B cell (primary cell): Measurements from ENCODE around the gene KRTAP10-8. TPM values are rescaled to one million over a fixed set of nuclear protein-coding genes. Genes with fewer than 3 reads are reported as not detected.

Experiments
- ATAC-seq: fragments of 200-7000 bp; cut with Tn5 transposase; one replicate; pipeline ENCODE4 v1.10.0; 2021; ENCODE audit warnings: low read depth, mild to moderate bottlenecking, moderate number of reproducible peaks, moderate library complexity
- CTCF ChIA-PET: fragments of 350-600 bp; sonication (Branson Sonifier 250); formaldehyde crosslinking; loops from one replicate; lab custom pipeline; 2021; ENCODE audit warnings: antibody characterized with exemption, inconsistent platforms; lab: Charles Lee
- POLR2A ChIA-PET: fragments of 350-600 bp; sonication (Branson Sonifier 250); formaldehyde crosslinking; loops from one replicate; lab custom pipeline; 2021; ENCODE audit warnings: antibody characterized with exemption; lab: Charles Lee
- DNase-seq: peaks from one replicate; pipeline ENCODE4 v3.0.0; 2013
- H2AFZ ChIP-seq: 2 replicates; pipeline ENCODE4 v1.6.1; 2012; ENCODE audit warnings: mild to moderate bottlenecking, low read depth, low read length; ENCODE audit not compliant: insufficient read depth, poor library complexity, severe bottlenecking
- H3K27ac ChIP-seq, 2 donors: 1 replicate in 1 of 2; 2 replicates in 1 of 2; pipeline ENCODE4 v1.5.1; 2012 to 2013; ENCODE audit warnings: low read length in 2 of 2, mild to moderate bottlenecking in 2 of 2, moderate library complexity in 1 of 2
- H3K27me3 ChIP-seq, 4 experiments: fragments of 200-600 bp in 1 of 4; sonication (generic) in 1 of 4; replicated peaks in 1 of 4; 1 replicate in 2 of 4; 2 replicates in 2 of 4; pipeline versions ENCODE4 v1.6.1 to v1.7.0; 2013 to 2016; ENCODE audit warnings: low read length in 3 of 4, mild to moderate bottlenecking in 2 of 4, mixed read lengths in 1 of 4, moderate library complexity in 1 of 4; ENCODE audit not compliant: insufficient read depth in 4 of 4, control insufficient read depth in 3 of 4; ENCODE audit errors: control extremely low read depth in 1 of 4
- H3K36me3 ChIP-seq, 2 experiments: replicated peaks in 1 of 2; 1 replicate in 1 of 2; 2 replicates in 1 of 2; pipeline versions ENCODE4 v1.6.1 to v1.7.1; 2013; ENCODE audit warnings: low read length in 1 of 2; ENCODE audit not compliant: insufficient read depth in 2 of 2, control insufficient read depth in 1 of 2; ENCODE audit errors: control extremely low read depth in 1 of 2, extremely low read depth in 1 of 2
- H3K4me1 ChIP-seq, 2 donors: fragments of 200-600 bp in 1 of 2; sonication (generic) in 1 of 2; 1 replicate in 1 of 2; 2 replicates in 1 of 2; pipeline versions ENCODE4 v1.5.1 to v1.6.1; 2013 to 2017; ENCODE audit warnings: low read length in 2 of 2; ENCODE audit not compliant: control insufficient read depth in 2 of 2, insufficient read depth in 2 of 2
- H3K4me2 ChIP-seq: replicated peaks from 2 replicates; pipeline ENCODE3; 2012; ENCODE audit warnings: mild to moderate bottlenecking, low read depth, low read length; ENCODE audit not compliant: poor library complexity, severe bottlenecking
- H3K4me3 ChIP-seq, 5 experiments: fragments of 200-600 bp in 1 of 5; sonication (generic) in 1 of 5; 1 replicate in 3 of 5; 2 replicates in 2 of 5; pipeline versions ENCODE4 v1.5.1 to v1.7.0; 2011 to 2016; ENCODE audit warnings: low read length in 4 of 5, mild to moderate bottlenecking in 4 of 5, low read depth in 2 of 5, control low read depth in 1 of 5, moderate library complexity in 1 of 5; ENCODE audit not compliant: insufficient read depth in 1 of 5; ENCODE audit errors: control extremely low read depth in 1 of 5, extremely low read depth in 1 of 5
- H3K79me2 ChIP-seq: fragments of 200-600 bp; sonication (generic); one replicate; pipeline ENCODE4 v1.6.0; 2016; ENCODE audit warnings: low read length; ENCODE audit not compliant: control insufficient read depth, insufficient read depth
- H3K9ac ChIP-seq: fragments of 200-600 bp; sonication (generic); 2 replicates; pipeline ENCODE4 v1.6.1; 2017; ENCODE audit warnings: mild to moderate bottlenecking, low read length, moderate library complexity
- H3K9me3 ChIP-seq, 3 donors: one replicate each; pipeline versions ENCODE4 v1.6.1 to v1.7.1; 2013; ENCODE audit warnings: low read length in 2 of 3; ENCODE audit not compliant: control insufficient read depth in 2 of 3, insufficient read depth in 1 of 3; ENCODE audit errors: control extremely low read depth in 1 of 3
- H4K20me1 ChIP-seq: 2 replicates; pipeline ENCODE4 v1.6.0; 2012; ENCODE audit warnings: mild to moderate bottlenecking, low read length; ENCODE audit not compliant: insufficient read depth, control insufficient read depth, poor library complexity, severe bottlenecking
- H3K27ac Mint-ChIP-seq: one replicate; pipeline ENCODE4 v1.8.0; 2021; ENCODE audit warnings: mixed read lengths
- H3K27me3 Mint-ChIP-seq: one replicate; pipeline ENCODE4 v1.8.0; 2021; ENCODE audit warnings: mixed read lengths
- H3K4me1 Mint-ChIP-seq: one replicate; pipeline ENCODE4 v1.8.0; 2021; ENCODE audit warnings: mixed read lengths
- H3K4me3 Mint-ChIP-seq: one replicate; pipeline ENCODE4 v1.8.0; 2021; ENCODE audit warnings: mixed read lengths
- H3K9me3 Mint-ChIP-seq: one replicate; pipeline ENCODE4 v1.8.0; 2022; ENCODE audit warnings: mixed read lengths; ENCODE audit not compliant: insufficient read depth
- CTCF ChIP-seq: fragments of 200-600 bp; IDR thresholded peaks from one replicate; pipeline ENCODE4 v1.8.0; 2022; ENCODE audit warnings: antibody characterized with exemption, mild to moderate bottlenecking
- EZH2 ChIP-seq: IDR thresholded peaks from 2 replicates; pipeline ENCODE4 v1.6.1; 2012; ENCODE audit warnings: borderline replicate concordance, low read depth, mild to moderate bottlenecking, moderate library complexity, low read length; ENCODE audit not compliant: insufficient read depth, poor library complexity, severe bottlenecking
- WGBS: methylation state at CpG from one replicate; pipeline ENCODE4 v1.1.5; 2013; ENCODE audit warnings: missing lambda C conversion rate; ENCODE audit not compliant: insufficient coverage; 5-methylcytosine and 5-hydroxymethylcytosine counted together
- intact Hi-C: fragments of 100-400 bp; cut with micrococcal nuclease; formaldehyde crosslinking; loops from one replicate; pipeline ENCODE4 v1.10.0; 2022
- polyA plus RNA-seq: library from polyadenylated mRNA; depleted of rRNA; stranded (reverse); fragments of >200 nt; gene quantifications from 2 replicates; pipeline ENCODE4 v1.2.3, GENCODE V29; 2012
- total RNA-seq, 2 donors: library from RNA; stranded (reverse); fragments of 120-200 nt in 1 of 2; gene quantifications; 1 replicate in 1 of 2; 2 replicates in 1 of 2; pipeline versions ENCODE4 v1.2.3 to v1.2.4, GENCODE V29; 2013 to 2022

KRTAP10-8 gene
- total and polyA plus RNA-seq, 2 donors (not counting 1 experiment from before 2014, with no cell fraction given) = not detected

GRCh38 chr21:44598061-44598460 lies 13.8 kb upstream of the KRTAP10-8 start:
- intact Hi-C loops = no loop called here
- CTCF ChIA-PET = no interaction called here
- ATAC-seq (no peak), DNase-seq (no peak)
- no peaks in the 10 kb centered on the region for H3K36me3 ChIP-seq
- peaks cover 0 to 6% (median 0%) of the 10 kb centered on the region in 4 experiments for H3K27me3 ChIP-seq
- no peak overlapping the region for H3K9ac ChIP-seq
- no peak overlapping the region for H3K4me2 ChIP-seq
- no peak overlapping the region for H3K4me3 ChIP-seq
- H3K27ac Mint-ChIP-seq = no peak overlapping the region
- peaks cover 0 to 10% (median 3%) of the 10 kb centered on the region in 3 donors for H3K9me3 ChIP-seq
- no peak overlapping the region for H2AFZ ChIP-seq
- H4K20me1 ChIP-seq = no peaks in the 10 kb centered on the region
- TF ChIP-seq CTCF = no peak
- TF ChIP-seq EZH2 = no peak
- H3K4me1 Mint-ChIP-seq = no peaks in the 10 kb centered on the region
- no peak overlapping the region for H3K4me3 Mint-ChIP-seq
- H3K9me3 Mint-ChIP-seq = peaks cover 4% of the 10 kb centered on the region
- POLR2A ChIA-PET = no interaction called here
- H3K4me1 ChIP-seq = no peaks in the 10 kb centered on the region
- no peaks in the 10 kb centered on the region for H3K79me2 ChIP-seq
- H3K27me3 Mint-ChIP-seq = peaks cover 21% of the 10 kb centered on the region
- H3K27ac ChIP-seq = no peak overlapping the region
- 80% methylated on average over 10 of the region's 11 CpGs for WGBS

DNA sequence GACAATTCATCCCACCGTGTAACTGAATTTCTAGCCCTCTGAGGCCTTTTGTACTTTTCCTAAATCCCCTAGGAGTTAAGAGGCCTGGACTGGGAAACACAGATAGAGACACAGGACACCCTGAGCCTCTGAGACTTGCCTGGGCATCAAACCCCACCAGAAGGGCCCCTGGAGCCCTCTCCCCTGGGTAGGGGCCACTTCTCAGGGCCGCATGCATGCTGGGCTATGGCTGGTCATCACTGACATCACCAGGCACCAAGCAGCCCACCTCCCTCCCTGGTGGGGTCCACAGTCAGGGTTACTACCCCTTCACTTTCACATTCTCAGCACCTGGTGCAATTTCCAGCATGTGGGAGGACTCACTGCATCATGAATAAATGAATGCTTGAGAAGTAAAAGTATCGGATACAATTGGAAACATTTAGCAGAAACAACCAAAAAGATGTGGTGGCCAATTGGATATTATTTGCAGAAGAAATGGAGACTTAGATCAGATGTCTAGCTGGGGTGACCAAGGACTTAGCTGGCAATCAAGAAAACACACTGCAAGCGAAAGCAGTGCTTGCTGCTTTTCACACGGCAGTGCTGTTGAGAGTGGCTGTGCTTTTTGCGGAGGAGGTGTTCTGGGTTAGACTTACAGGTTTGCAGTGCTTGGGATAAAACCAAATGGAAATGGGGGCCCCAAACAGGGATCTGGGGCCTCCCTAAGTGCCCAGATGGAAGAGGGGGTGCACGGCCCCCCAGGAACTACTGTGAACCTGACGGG lies 12.4 kb upstream of the KRTAP10-8 start:
- WGBS = 85% methylated on average over 8 of the region's 8 CpGs
- no peaks in the 10 kb centered on the region for H3K4me1 Mint-ChIP-seq
- H3K27me3 ChIP-seq = peaks cover 0 to 13% (median 0%) of the 10 kb centered on the region in 4 experiments

More for the DNA sequence above, 12.4 kb upstream of the KRTAP10-8 start:
- H2AFZ ChIP-seq = no peak overlapping the region
- H3K9me3 ChIP-seq = peaks cover 0 to 19% (median 3%) of the 10 kb centered on the region in 3 donors
- H3K9me3 Mint-ChIP-seq = peaks cover 4% of the 10 kb centered on the region
- H3K4me3 Mint-ChIP-seq = no peak overlapping the region
- ATAC-seq = no peak
- H3K27ac ChIP-seq = no peak overlapping the region
- ChIA-PET POLR2A (no interaction called here), CTCF (no interaction called here)
- no peaks in the 10 kb centered on the region for H3K36me3 ChIP-seq
- H3K4me3 ChIP-seq = no peak overlapping the region
- H3K27ac Mint-ChIP-seq = no peak overlapping the region
- no peak for DNase-seq
- H3K4me1 ChIP-seq = no peaks in the 10 kb centered on the region
- no peaks in the 10 kb centered on the region for H3K79me2 ChIP-seq
- no peak for TF ChIP-seq EZH2
- no peak for TF ChIP-seq CTCF
- H3K9ac ChIP-seq = no peak overlapping the region
- intact Hi-C loops = no loop called here
- H3K4me2 ChIP-seq = no peak overlapping the region
- no peaks in the 10 kb centered on the region for H4K20me1 ChIP-seq
- H3K27me3 Mint-ChIP-seq = peaks cover 27% of the 10 kb centered on the region
